NCI-H2227 treated with DMSO at 0.1 percent for 48 hours (cell line): ENCODE data around the gene STARD7.
"Not testable (repeated sequence)": the region's sequence is repeated elsewhere in the genome, so short reads cannot be mapped to it uniquely, and the experiment has no call there.

ENCODE experiments used
- DNase-seq: peaks from one replicate; lab custom pipeline; 2025; lab: John Stamatoyannopoulos, UW

Gene STARD7

DNA sequence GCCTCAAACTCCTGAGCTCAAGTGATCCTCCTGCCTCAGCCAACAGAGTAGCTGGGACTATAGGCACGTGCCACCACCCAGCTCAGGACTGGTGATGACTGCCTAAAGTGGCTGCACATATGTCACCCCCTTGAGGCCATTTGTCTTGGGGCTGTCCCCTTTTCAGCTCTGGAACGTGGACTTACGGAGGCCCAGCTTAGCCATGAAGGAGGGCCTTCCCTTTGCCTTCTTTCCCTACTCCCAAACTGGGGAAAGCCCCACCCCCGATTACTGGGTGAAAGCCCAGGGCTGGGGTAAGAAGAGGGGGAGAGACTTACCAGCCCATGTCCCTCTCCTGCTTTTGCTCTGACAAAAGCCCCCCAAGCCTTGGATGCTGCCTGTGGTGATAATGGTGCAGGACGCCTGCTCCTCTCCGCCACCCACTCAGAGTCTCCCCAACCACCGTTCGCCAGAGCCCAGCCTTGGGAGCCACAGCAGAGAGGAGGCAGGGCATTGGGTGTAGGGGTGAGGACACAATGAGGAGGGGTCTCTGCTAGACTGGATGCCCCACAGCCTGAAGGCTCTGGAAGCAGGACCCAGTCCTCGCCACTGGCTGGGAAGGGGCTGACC, 60.9 kb downstream of the STARD7 start:
- DNase-seq, result no peak

DNA sequence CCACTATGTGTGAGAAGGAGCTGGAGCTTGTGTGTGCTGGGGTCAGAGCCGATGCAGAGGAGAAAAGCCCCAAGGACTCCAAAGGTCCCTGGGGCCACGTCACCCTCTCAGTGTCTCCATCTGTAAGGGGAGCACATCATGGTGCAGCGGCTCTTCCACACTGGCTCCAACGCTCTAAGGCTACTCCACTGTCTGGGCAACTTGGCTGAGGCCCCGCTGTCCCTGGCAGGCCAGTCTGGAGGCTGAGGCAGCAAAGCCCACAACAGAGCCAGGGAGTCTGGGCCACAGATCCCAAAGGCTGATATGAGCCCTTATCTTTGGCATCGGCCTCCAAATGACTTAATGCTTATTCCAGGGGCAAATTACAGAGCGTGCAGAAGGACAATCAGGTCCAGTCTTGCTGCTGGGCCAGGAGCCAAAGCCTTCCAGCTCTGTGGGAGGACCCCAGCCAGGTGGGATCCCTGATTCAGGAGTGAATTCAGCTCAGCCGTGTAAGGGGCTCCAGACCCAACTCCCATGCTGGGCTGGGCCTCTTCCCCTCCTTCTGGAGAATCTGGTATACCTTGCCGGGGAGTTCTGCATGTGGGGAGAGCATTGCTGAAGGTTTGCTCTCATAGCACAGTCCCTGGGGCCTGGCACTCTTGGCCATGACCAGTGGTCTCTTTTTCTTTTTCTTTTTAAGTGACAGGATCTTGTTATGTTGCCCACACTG, 61.6 kb downstream of the STARD7 start:
- DNase-seq, result no peak

DNA sequence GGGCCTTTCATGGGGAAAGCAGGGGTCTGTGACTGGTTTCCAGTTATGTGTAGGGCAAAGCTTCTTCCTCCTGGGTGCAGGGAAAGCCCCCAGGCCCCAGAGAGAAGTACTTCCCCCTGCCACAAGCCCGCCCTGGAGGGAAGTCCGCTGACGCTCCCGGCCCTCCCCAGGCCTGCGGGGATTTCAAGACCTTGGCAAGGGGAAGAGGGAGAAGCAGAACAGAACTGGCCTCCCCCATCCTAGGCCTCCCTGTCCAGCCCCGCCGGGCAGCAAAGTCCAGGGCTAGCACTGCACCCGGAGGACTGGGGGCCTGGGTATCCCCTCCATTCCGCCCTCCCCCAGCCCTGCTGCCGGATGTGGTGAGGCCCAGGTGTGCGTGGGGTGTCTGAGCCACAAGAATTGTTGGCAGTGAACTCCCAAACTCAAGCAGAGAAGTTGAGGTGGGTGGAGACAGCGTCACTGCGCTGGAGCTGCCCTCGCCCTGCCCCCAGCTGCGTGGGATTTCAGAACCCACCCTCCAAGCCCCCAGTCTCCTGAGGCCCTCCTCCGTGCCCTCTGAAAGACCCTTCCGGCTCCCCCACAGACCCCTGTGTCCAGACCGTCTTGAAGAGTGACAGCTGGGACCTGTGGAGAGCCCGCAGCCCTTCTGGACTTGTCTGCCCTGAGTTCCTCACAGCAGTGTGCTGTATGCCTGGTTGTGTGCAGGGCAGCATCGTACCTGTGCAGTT, 62.3 kb downstream of the STARD7 start:
- no peak for DNase-seq

DNA sequence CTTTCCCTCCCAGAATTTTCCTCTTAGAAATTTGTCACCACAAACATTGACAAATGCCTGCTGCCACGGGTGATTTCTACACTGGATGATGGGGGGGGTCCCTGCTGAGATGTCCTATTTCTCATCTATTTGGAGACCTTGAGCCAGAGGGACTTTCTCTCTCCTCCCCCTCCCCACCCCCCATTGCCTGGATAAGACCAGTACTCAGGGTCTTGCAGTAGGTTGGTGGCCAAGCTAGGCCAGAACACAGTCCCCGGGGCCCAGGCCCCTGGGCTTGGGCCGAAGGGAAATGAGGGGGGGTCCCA, 62.8 kb downstream of the STARD7 start:
- DNase-seq, result no peak

DNA sequence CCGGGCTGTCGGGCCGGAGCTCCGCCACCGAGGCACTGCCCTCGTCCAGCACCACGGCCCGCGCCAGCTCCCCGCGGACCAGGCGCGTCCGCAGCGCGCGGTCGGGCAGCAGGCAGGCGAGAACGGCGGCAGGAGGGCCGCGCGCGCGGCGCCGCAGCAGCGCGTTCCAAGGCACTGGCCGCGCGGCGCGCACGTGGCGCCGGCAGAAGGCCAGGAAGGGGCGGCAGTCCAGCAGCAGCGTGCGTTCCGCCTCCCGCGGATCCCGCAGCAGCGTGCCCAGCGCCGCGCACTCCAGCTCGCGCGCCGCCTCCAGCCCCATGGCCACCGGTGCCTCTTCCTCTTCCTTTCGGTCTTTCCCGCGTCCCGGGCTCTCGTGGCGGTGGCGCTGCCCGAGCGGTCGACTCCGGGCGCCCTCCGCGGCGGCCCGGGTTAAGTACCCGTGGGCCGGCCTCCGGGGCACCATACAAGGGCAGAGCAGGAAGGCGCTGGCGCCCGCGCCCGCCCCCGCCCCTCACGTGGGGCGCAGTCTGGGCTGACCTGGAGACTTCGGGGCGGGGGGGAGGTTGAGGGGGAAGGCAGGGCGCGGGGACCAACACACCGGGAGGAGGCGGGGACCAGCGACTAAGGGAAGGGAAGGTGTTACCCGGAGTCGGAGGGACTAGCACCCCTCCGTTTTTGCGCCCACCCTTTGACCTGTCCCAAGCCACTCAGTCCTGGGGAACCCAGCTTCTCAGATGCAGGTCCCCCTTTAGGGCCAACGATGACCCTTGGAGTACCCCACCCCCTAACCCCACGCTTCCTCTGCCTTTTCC, 63.4 kb downstream of the STARD7 start, which contains the start of gene DUSP2:
TSS of gene DUSP2 (minus strand) at position 405 of the 812 bp plus-strand sequence. CDS start at position 319, 86 bp downstream.
- peak; percentile 18 for DNase-seq

DNA sequence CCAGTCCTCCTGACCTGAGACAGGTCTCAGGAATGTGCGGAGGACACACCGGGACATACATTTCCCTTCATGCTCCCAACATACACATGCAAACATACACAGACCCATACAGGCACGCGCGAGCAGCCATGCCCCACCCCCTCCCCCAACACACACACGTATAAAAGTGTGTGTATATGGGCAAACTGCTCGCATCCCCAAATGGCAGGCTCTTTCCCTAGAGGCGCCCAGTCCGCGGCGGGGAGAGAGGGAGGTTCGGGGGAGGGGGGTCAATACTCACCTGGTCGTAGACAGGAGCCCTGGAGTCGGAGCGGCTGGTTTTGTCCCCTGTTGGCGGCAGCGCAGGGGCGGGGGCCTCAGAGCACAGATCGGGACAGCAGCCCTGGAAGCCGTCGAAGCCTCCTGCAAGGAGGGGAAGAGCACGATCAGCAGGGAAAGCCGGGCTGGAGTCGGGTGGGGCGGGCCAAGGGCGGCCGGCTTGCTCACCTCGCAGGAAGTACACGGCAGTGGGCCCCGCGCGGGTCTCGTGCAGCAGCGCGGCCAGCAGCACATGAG, 64.1 kb downstream of the STARD7 start:
- no peak for DNase-seq

DNA sequence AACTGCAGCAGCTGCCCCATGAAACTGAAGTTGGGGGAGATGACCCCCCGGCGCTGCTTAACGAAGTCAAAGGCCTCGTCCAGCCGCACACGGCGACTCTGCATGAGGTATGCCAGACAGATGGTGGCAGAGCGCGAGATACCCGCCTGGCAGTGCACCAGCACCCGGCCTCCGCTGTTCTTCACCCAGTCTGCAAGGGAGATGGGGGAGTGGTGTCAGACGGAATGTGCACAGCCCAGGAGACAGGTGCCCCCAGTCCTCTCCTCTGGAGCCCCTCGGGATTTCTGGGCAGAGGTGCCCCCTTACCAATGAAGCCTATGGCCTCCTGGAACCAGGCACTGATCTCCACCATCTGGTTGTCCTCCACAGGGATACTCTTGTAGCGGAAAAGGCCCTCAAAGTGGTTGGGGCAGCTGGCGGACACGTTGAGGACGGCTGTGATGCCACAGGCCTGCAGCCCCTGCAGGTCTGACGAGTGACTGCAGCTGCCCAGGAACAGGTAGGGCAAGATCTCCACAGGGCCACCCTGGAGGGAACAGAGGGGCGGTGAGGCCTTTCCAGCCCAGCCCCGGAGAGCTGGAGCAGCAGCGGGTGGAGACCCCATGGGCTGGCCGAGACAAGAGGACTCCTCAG, 64.7 kb downstream of the STARD7 start:
- no peak for DNase-seq

DNA sequence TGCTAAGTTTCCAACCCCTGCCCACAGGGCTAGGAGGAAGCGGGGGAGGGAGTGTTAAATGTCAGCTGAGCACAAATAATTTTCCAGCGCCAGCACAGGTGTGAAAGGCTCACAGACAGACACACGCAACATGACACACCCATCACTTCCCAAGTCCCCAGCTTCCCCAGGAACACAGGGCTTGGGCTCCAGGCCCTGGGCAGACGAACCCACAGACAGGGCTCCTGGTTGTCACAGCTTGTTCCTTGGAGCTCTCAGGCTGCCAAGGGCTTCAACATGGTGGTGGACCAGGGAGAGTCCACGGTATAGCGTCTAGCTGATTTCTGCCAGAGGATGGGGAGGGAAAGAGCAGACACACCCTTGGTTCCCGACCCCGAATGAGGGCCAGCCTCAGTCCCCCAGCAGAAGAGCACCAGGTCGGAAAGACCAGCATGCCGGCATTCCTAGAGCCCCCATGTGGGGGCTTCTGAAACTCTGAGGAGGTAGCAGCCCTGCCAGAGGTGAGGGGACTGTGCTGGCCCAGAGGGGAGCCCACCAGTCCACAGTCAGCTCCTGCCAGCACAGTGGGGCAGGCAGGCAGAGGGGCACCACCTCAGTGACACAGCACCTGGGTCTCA, 65.3 kb downstream of the STARD7 start:
- no peak for DNase-seq

DNA sequence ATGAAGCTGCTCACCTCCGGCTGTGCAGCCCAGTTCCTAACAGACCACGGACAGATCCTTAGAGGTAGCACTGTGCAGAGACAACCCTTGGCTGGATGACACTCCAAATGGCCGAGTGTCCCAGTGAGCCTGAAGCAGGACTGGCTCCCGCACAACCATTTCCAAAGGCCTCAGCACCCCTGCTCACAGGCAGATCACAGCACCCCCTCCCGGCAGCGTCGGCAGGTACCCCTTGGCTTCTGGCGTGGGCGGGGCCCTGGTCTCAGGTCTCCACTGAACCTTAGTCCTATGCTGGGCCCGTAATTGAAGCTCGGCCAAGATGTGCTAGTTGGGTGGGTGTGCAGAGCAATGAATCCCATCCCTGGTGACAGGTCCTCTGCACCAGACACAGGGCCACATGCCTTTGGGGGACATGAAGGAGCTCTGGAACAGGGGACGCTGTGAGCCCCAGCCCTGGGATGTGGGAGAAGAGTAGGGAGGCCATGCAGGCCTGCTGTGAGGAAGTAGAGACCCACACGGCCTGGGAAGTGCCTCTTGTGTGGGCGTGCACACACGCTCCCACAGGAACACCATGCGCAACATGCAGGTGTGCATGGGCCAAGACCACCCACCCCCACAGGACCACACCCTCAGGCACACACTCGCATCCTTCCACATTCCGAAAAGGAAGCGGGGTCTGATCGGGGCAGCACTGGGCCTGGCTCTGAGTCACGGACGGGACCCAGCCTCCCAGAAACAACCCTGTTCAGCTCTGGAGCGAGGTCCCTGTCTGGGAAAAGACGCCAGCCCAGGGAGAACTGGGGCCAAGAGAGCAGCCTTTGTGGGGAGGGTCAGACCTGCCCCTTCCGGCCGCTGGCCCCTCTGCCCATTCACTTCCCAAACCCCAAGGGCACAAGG, 66.2 kb downstream of the STARD7 start:
- DNase-seq, result no peak

DNA sequence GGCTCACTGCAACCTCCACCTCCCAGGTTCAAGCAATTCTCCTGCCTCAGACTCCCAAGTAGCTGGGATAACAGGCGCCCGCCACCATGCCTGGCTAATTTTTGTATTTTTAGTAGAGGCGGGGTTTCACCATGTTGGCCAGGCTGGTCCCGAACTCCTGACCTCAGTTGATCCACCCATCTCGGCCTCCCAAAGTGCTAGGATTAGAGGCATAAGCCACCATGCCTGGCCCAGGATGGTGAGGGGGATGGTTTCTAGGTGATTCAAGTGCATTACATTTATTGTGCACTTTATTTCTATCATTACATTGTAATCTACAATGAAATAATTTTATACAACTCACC, 67.0 kb downstream of the STARD7 start:
- not testable (repeated sequence) for DNase-seq

DNA sequence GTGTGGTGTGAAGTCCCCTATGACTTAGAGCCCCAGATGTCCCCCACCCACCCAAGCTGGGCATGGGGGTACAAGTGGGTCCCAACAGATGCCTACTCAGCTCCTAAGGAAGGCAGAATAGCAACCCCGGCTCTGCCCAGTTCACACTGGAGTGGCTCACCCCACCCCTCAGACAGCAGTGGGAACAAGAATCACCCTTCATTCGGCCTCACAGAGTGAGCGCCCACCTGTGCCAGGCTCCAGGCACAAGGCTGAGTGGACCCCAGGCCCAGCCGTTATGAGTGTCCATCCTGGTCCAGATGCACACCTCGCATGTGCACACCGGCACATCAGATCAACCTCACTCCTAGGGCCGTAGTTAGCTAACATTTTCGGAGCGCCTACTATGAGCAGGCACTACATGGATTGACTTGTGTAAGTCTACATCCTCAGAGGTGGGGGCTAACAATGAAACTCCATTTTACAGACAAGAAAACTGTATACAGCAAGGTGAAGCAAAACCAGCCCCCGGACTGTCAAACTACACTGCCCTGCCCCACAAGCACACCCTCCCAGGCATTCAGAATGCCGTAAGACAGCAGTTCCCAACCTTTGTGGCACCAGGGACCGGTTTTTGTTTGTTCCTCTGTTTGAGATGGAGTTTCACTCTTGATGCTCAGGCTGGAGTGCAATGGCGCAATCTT, 67.5 kb downstream of the STARD7 start:
- DNase-seq, result no peak

DNA sequence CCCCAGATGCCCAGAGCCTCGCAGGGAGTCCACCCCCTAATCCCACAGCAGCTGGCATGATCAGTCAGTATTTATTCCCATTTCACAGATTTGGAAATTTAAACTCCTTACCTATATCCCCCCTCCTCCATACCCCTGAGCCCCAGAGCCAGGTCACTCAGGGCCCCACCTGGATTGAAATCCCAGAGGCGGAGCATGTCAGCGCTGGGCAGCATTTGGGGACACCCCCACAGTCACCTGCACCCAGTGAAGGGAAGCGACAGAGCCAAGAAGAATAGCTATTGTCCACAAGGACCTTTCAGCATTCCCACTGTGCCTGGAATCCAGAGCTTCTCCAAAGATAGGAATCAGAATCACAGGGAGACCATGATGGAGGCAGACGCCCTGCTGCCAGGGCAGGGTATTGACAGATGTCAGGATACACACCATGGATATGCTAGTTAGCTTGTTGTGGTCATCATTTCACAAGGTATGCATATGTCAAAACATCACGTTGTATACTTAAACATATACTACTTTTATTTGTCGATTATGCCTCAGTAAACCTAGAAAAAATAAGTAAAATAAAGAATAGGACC, 69.4 kb downstream of the STARD7 start:
- no peak for DNase-seq

DNA sequence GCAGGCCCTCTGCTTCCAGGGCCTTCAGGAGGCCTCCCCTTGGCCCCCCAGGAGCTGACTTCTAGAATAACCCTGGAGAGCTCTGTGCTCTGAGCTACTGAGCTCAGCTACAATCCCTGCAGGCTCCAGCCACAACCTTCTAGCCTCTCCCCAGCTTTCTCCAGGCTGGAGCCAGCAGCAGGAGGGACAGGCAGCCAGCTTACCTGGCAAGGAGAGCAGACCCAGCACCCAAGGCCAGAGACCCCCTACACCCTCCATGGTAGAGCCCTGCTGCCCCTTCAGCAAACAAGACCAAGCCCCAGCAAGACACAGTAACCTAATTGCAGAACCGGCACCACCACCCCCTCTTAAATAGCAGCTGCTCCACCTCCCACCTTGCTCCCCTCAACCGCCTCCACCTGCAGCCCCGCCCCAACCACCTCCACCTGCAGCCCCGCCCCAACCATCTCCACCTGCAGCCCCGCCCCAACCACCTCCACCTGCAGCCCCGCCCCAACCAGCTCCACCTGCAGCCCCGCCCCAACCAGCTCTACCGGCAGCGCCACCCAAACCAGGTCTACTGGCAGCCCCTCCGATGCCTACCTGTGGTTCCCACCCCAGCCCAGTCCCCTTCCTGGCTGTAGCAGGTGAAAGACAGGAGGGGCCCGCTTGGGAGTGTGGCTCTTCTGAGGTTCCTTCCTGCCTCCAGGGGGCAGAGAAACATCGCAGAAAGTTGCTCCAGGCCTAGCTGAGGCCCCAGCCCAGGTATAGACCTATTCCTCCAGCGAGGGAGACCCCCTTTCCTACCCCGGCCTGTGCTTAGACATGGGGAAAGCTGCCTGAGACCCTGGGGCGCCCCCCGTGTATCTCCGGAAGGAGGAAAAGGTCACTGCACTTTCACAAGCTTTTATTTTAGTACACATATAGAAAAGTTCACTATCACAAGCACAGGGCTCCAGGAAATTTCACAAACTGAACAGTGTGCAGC, 70.2 kb downstream of the STARD7 start, which contains the start of gene ASTL:
TSS of gene ASTL (minus strand) at position 324 of the 967 bp plus-strand sequence. CDS start at position 258, 66 bp downstream.
- DNase-seq, result no peak

DNA sequence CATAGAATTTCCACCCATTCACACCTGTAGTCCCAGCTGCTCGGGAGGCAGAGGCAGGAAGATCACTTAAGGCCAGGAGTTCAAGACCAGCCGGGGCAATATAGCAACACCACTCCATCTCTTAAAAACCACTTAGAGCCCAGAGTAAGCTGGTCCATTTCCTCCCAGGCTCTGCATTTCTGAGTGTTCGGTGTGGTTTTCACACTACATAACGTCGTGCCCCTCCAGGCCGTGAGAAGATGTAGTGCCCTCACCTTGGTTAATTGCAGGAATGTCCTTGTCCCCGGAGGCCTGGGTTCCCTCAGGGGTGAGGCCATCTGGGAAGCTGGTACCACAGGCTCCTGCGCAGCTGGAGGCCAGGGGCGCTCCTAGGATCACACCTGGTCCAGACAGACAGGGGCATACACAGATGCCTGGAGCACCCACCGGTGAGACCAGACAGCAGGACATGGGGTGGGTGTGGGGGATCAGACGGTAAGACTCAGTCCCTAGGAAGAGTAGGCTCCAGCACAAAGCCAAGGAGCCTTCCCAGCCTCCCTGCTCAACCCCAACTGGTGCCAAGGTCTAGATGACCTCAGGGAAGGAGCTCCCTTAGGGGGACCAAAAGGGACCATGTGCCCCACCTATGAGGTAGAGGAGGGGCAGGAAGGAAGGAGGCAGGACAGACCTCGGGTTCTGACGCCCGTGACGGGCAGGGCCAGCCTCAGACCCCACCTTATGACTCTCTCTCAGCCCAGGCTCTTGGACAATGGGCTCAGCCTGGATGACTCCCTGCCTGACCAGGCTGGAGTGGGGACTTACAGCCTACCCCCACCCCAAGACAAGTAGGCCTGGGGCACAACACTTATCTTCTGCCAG, 71.1 kb downstream of the STARD7 start:
- DNase-seq, result no peak

DNA sequence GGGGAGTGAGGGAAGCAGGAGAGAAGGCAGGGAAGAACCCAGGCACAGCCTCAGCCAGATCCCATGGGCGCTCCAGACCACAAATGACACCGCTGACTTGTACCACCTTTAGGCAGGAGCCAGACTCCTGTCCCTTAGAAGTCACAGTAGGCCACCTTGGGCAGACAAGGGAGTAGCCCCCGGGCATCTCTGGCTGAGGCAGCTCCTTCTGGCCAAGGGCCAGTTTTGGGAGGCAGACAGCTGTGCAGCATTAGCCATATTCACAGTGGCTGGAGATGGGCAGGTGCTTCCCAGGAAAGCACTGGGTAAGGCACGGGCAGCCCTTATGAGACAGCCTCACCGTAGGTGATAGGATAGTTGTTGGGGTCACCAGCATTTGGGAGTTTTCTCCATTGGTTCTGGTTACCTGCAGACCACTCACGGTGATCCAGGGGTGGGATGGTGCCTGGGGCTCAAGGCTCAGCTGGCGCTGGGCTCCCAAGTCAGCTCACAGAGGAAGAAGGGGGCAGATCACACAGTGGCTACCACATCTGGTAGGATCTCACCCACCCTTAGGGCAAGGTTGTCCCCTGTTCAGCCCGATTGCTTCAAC, 72.4 kb downstream of the STARD7 start:
- DNase-seq, result no peak

DNA sequence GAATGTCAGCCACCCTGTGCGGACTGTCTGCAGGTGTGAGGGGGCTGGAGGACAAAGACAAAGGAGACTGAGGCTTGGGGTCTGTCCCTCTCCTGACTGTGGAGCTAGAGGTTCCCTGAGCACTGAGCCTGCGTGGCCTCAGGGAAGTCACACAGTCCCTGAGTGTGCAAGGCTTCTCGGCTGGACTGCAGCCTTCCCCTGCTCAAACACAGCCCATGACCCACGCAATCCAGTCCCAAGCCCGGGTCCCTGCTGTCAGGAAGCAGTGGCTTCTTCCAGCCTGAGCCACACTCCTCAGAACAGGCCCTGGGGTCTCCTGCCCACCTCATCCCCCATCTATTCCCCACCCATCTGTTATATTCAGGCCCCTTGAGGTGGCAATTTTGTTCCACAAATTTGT, 73.0 kb downstream of the STARD7 start:
- DNase-seq, result no peak

DNA sequence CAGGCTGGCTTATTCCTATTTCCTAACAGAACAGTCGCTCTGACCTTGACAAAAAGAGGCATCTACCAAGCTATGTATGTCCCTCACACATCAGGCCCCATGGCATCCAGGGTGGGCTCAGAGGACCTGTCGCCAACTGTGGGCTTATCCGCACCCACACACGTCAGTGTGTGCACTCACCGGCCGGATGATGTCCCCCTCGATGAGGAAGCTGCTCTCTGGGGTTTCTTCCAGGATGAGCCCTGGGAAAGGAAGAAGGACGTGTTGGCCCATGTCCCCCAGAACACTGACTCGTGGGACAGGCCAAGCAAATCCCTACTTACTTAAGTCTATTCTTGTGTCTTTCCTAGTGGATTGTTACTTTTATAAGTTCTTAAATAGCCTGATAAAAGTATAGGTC, 73.5 kb downstream of the STARD7 start:
- no peak for DNase-seq
